Measurements from ENCODE around the gene RC3H1. TPM values are rescaled to one million over a fixed set of nuclear protein-coding genes. Genes with fewer than 3 reads are reported as not detected.

RC3H1 gene
- 4.6 to 6.5 TPM (median 5.6 TPM) in 5 replicates for total RNA-seq (2022; extraction: Qiagen RNA extraction)

DNA sequence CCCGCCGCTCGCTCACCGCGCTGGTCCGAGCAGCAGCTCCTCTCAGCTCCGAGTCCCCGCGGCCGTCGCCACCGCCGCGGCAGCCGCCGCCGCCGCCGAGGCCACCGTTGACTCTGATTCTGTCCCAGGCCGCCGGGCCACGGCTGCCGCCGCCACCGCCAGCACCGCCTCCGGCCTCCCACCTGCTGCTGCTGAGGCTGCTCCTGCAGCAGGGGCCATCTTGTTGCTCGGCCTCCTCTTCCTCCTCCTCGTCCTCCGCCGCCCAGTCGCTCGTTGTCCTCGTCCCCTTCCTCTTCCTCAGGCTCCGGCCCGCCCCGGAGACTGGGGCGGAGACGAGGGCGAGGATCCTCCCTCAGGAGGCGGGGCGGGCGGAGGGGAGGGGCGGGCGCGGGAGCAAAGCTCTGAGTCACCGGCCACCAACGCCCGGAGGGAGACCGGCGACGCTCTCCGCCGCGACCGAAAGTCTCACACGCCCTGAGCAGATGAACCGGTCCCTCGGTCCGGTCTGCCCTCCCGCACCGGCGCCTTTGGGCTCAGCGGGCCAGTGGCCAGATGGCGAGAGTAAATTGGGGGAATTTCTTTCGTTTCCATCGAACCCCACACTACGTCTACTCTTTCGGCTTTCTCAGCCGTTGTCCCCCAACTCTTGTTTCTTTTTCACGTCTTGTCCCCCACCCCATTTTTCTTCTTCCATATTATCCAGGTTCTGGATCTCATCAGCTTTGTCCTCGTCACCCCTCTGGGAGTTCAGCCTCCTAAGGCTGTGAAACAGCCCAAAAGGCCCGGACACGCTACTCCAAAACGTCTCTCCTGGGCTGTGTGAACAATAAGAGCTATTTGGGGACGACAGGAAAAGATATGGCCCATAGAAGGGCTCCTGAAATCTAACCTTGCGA, at the start of gene RC3H1:
Gene RC3H1 (minus strand): TSS at position 278 of the 896 bp plus-strand sequence. CDS start 29,372 bp downstream, outside the sequence.

GRCh38 chr1:173917149-173917548, 105.0 kb downstream of the RC3H1 start, which contains the start of gene SERPINC1:
Gene SERPINC1 (minus strand): TSS chr1:173917327. CDS start chr1:173917259, 68 bp downstream.

Other genes starting within 250 kb of the RC3H1 start
- gene DARS2, start 197.7 kb downstream of the RC3H1 start, total RNA-seq (2022; extraction: Qiagen RNA extraction), result 38.2 to 42.9 TPM (median 42.0 TPM) in 5 replicates
- 11.9 to 15.1 TPM (median 12.8 TPM) in 5 replicates for gene CENPL, start 197.5 kb downstream of the RC3H1 start, total RNA-seq (2022; extraction: Qiagen RNA extraction)
- gene GAS5, start 154.4 kb downstream of the RC3H1 start, total RNA-seq (2022; extraction: Qiagen RNA extraction), result 273 to 346 TPM (median 286 TPM) in 5 replicates
- 1.0 to 1.5 TPM (median 1.2 TPM) in 5 replicates for gene ZBTB37, start 154.0 kb downstream of the RC3H1 start, total RNA-seq (2022; extraction: Qiagen RNA extraction)
- gene SERPINC1, start 105.0 kb downstream of the RC3H1 start, total RNA-seq (2022; extraction: Qiagen RNA extraction), result not detected in 5 replicates
- gene RABGAP1L, start 137.2 kb upstream of the RC3H1 start, total RNA-seq (2022; extraction: Qiagen RNA extraction), result 4.0 to 5.7 TPM (median 4.7 TPM) in 5 replicates